H1 (cell line): ENCODE results near the gene ARPP21. TPM values are rescaled to one million over a fixed set of nuclear protein-coding genes. Genes with fewer than 3 reads are reported as not detected.

Experiments
- CTCF ChIA-PET: fragments of 300-600 bp; sonication (Branson Sonifier 250); formaldehyde crosslinking; loops from one replicate; lab custom pipeline; 2021; ENCODE audit not compliant: partially characterized antibody; lab: Charles Lee
- POLR2A ChIA-PET: fragments of 300-600 bp; sonication (Branson Sonifier 250); formaldehyde crosslinking; loops from one replicate; lab custom pipeline; 2021; ENCODE audit warnings: inconsistent platforms; ENCODE audit not compliant: partially characterized antibody; lab: Charles Lee
- DNase-seq, 2 experiments: peaks; one replicate each; pipeline versions ENCODE4 v3.0.0 to v3.0.0-alpha.2; 2010 to 2022; ENCODE audit warnings: low spot score in 2 of 2, low read depth in 1 of 2, mixed read lengths in 1 of 2
- FAIRE-seq: peaks from 2 replicates; lab custom pipeline; 2011; peaks lifted over from hg19 to GRCh38; lab: Jason Lieb, UNC
- H2AFZ ChIP-seq: 2 replicates; pipeline ENCODE4 v1.8.1; 2012; ENCODE audit warnings: low read length, inconsistent platforms
- H2AK5ac ChIP-seq: 2 replicates; pipeline ENCODE4 v1.6.1; 2013; ENCODE audit warnings: low read depth, low read length
- H2BK120ac ChIP-seq: replicated peaks from 2 replicates; pipeline ENCODE3; 2013; ENCODE audit warnings: low read depth, low read length, inconsistent platforms
- H2BK12ac ChIP-seq: 2 replicates; pipeline ENCODE4 v1.6.1; 2013; ENCODE audit warnings: low read depth, low read length
- H2BK15ac ChIP-seq: 2 replicates; pipeline ENCODE4 v1.6.1; 2013; ENCODE audit warnings: low read length
- H2BK20ac ChIP-seq: 2 replicates; pipeline ENCODE4 v1.6.1; 2013; ENCODE audit warnings: low read length
- H2BK5ac ChIP-seq: 2 replicates; pipeline ENCODE4 v1.6.1; 2013; ENCODE audit warnings: low read depth, low read length
- H3K14ac ChIP-seq: 2 replicates; pipeline ENCODE4 v1.6.1; 2013; ENCODE audit warnings: inconsistent platforms; ENCODE audit not compliant: insufficient read length
- H3K18ac ChIP-seq: 2 replicates; pipeline ENCODE4 v1.6.1; 2013; ENCODE audit warnings: low read length; ENCODE audit errors: extremely low read depth
- H3K23ac ChIP-seq: 2 replicates; pipeline ENCODE4 v1.6.1; 2013; ENCODE audit warnings: inconsistent platforms; ENCODE audit not compliant: insufficient read length
- H3K23me2 ChIP-seq: 2 replicates; pipeline ENCODE4 v1.6.1; 2013; ENCODE audit warnings: low read depth, low read length
- H3K27ac ChIP-seq: 2 replicates; pipeline ENCODE4 v1.6.1; 2011; ENCODE audit warnings: low read depth, low read length, inconsistent platforms
- H3K27me3 ChIP-seq, 4 experiments: replicated peaks in 1 of 4; 1 replicate in 1 of 4; 2 replicates in 3 of 4; pipeline versions ENCODE4 v1.6.1 to v1.8.1; 2011 to 2013; ENCODE audit warnings: low read length in 3 of 4, mild to moderate bottlenecking in 3 of 4, inconsistent platforms in 2 of 4, mixed read lengths in 2 of 4, moderate library complexity in 1 of 4; ENCODE audit not compliant: control insufficient read depth in 3 of 4, insufficient read depth in 3 of 4; ENCODE audit errors: extremely low read depth in 1 of 4
- H3K36me3 ChIP-seq, 4 experiments: 2 replicates each; pipeline versions ENCODE4 v1.6.1 to v1.8.1; 2011 to 2013; ENCODE audit warnings: mild to moderate bottlenecking in 4 of 4, low read length in 3 of 4, moderate library complexity in 2 of 4, control low read depth in 1 of 4, inconsistent platforms in 1 of 4; ENCODE audit not compliant: insufficient read depth in 4 of 4, control insufficient read depth in 2 of 4
- H3K4ac ChIP-seq: replicated peaks from 2 replicates; pipeline ENCODE3; 2013; ENCODE audit warnings: low read length, low read depth, mixed read lengths, inconsistent platforms; ENCODE audit not compliant: insufficient read length
- H3K4me1 ChIP-seq, 4 experiments: replicated peaks in 1 of 4; 1 replicate in 1 of 4; 2 replicates in 3 of 4; pipeline versions ENCODE4 v1.6.1 to v1.8.1; 2011 to 2013; ENCODE audit warnings: low read length in 3 of 4, inconsistent platforms in 2 of 4, mixed read lengths in 1 of 4; ENCODE audit not compliant: insufficient read depth in 4 of 4, control insufficient read depth in 3 of 4
- H3K4me2 ChIP-seq, 2 experiments: 2 replicates each; pipeline versions ENCODE4 v1.6.1 to v1.8.1; 2011 to 2013; ENCODE audit warnings: low read depth in 2 of 2, low read length in 2 of 2, control low read depth in 1 of 2, inconsistent platforms in 1 of 2, mild to moderate bottlenecking in 1 of 2; ENCODE audit not compliant: insufficient read depth in 1 of 2
- H3K4me3 ChIP-seq, 4 experiments: fragments of 200-600, 300-600 bp in 1 of 4; sonication (generic), shearing (Covaris generic), sonication (Bioruptor Twin) in 1 of 4; 2 replicates each; pipeline versions ENCODE4 v1.5.1 to v1.8.1; 2011 to 2016; ENCODE audit warnings: low read length in 4 of 4, low read depth in 3 of 4, control low read depth in 2 of 4, inconsistent platforms in 2 of 4, mild to moderate bottlenecking in 2 of 4, mixed read lengths in 1 of 4, moderate library complexity in 1 of 4; ENCODE audit not compliant: insufficient read depth in 2 of 4; ENCODE audit errors: extremely low read depth in 1 of 4
- H3K56ac ChIP-seq: replicated peaks from 2 replicates; pipeline ENCODE3; 2013; ENCODE audit warnings: low read depth, mild to moderate bottlenecking, mixed read lengths, low read length, inconsistent platforms; ENCODE audit not compliant: insufficient read length
- H3K79me1 ChIP-seq: 2 replicates; pipeline ENCODE4 v1.6.1; 2013; ENCODE audit warnings: low read depth, low read length, control low read depth
- H3K79me2 ChIP-seq, 2 experiments: 2 replicates each; pipeline versions ENCODE4 v1.6.1 to v1.8.1; 2012 to 2013; ENCODE audit warnings: low read length in 2 of 2, mild to moderate bottlenecking in 2 of 2, inconsistent platforms in 1 of 2; ENCODE audit not compliant: insufficient read depth in 2 of 2, control insufficient read depth in 1 of 2
- H3K9ac ChIP-seq, 4 experiments: replicated peaks in 1 of 4; 1 replicate in 1 of 4; 2 replicates in 3 of 4; pipeline versions ENCODE4 v1.6.1 to v1.8.1; 2011 to 2013; ENCODE audit warnings: low read depth in 3 of 4, low read length in 3 of 4, control low read depth in 2 of 4, mild to moderate bottlenecking in 2 of 4, moderate library complexity in 2 of 4, inconsistent platforms in 1 of 4; ENCODE audit errors: extremely low read depth in 1 of 4
- H3K9me3 ChIP-seq, 2 experiments: 2 replicates each; pipeline versions ENCODE4 v1.6.1 to v1.8.1; 2012 to 2013; ENCODE audit warnings: mild to moderate bottlenecking in 2 of 2, moderate library complexity in 2 of 2, control low read depth in 1 of 2, inconsistent platforms in 1 of 2, low read depth in 1 of 2, low read length in 1 of 2, mixed read lengths in 1 of 2; ENCODE audit not compliant: insufficient read depth in 2 of 2
- H4K20me1 ChIP-seq, 2 experiments: replicated peaks in 1 of 2; 2 replicates each; pipeline versions ENCODE3 to v1.8.1; 2011 to 2013; ENCODE audit warnings: inconsistent platforms in 2 of 2, low read length in 2 of 2, mild to moderate bottlenecking in 1 of 2; ENCODE audit not compliant: insufficient read depth in 2 of 2, control insufficient read depth in 1 of 2
- H4K5ac ChIP-seq: 2 replicates; pipeline ENCODE4 v1.6.1; 2013; ENCODE audit warnings: low read length, low read depth, mixed read lengths, inconsistent platforms; ENCODE audit not compliant: insufficient read length
- H4K8ac ChIP-seq: 2 replicates; pipeline ENCODE4 v1.8.0; 2013; ENCODE audit warnings: mild to moderate bottlenecking, moderate library complexity, low read length, inconsistent platforms; ENCODE audit not compliant: insufficient read depth; ENCODE audit errors: extremely low read depth
- H4K91ac ChIP-seq: replicated peaks from 2 replicates; pipeline ENCODE3; 2013; ENCODE audit warnings: low read length, mixed read lengths, inconsistent platforms; ENCODE audit not compliant: insufficient read length
- BRCA1 ChIP-seq: IDR thresholded peaks from 2 replicates; pipeline ENCODE4 v1.6.1; 2012; ENCODE audit warnings: low read depth, low read length, improper control_type of control experiment
- CHD2 ChIP-seq: IDR thresholded peaks from 2 replicates; pipeline ENCODE4 v1.6.1; 2012; ENCODE audit warnings: low read length, improper control_type of control experiment
- CREB1 ChIP-seq: IDR thresholded peaks from 2 replicates; pipeline ENCODE4 v1.6.1; 2012; ENCODE audit warnings: inconsistent platforms
- KDM4A ChIP-seq: IDR thresholded peaks from one replicate; pipeline ENCODE4 v1.7.1; 2012; ENCODE audit warnings: low read depth, mild to moderate bottlenecking, moderate library complexity, low read length, inconsistent platforms; ENCODE audit not compliant: severe bottlenecking
- NRF1 ChIP-seq: IDR thresholded peaks from 2 replicates; pipeline ENCODE4 v1.6.1; 2011; ENCODE audit warnings: mild to moderate bottlenecking, low read depth, low read length, improper control_type of control experiment
- RAD21 ChIP-seq, 2 experiments: IDR thresholded peaks in 1 of 2; conservative IDR thresholded peaks in 1 of 2; 2 replicates each; pipeline ENCODE4 v1.6.1; 2011; ENCODE audit warnings: low read depth in 2 of 2, low read length in 2 of 2, improper control_type of control experiment in 1 of 2, inconsistent platforms in 1 of 2, mild to moderate bottlenecking in 1 of 2, moderate library complexity in 1 of 2
- RBBP5 ChIP-seq: IDR thresholded peaks from 2 replicates; pipeline ENCODE4 v1.7.1; 2012; ENCODE audit warnings: low read depth, mild to moderate bottlenecking, inconsistent platforms, low read length, moderate library complexity, borderline replicate concordance
- SP1 ChIP-seq: IDR thresholded peaks from 2 replicates; pipeline ENCODE4 v1.6.1; 2011; ENCODE audit warnings: low read depth, low read length
- SP2 ChIP-seq: IDR thresholded peaks from 2 replicates; pipeline ENCODE4 v1.6.1; 2012; ENCODE audit warnings: mild to moderate bottlenecking, low read length, inconsistent platforms
- SUZ12 ChIP-seq: fragments of 200-600 bp; sonication (generic); IDR thresholded peaks from 2 replicates; pipeline ENCODE4 v1.6.1; 2012; ENCODE audit warnings: mild to moderate bottlenecking, inconsistent platforms, low read length, moderate library complexity, mixed read lengths
- TAF7 ChIP-seq: optimal IDR thresholded peaks from 2 replicates; pipeline ENCODE3; 2011; ENCODE audit warnings: low read depth, mild to moderate bottlenecking, inconsistent platforms, low read length, moderate library complexity, borderline replicate concordance
- TBP ChIP-seq: IDR thresholded peaks from 2 replicates; pipeline ENCODE4 v1.6.1; 2011; ENCODE audit warnings: low read depth, low read length, improper control_type of control experiment
- TCF12 ChIP-seq: IDR thresholded peaks from 2 replicates; pipeline ENCODE4 v1.6.1; 2011; ENCODE audit warnings: low read depth, mild to moderate bottlenecking, low read length
- USF2 ChIP-seq: IDR thresholded peaks from 2 replicates; pipeline ENCODE4 v1.6.1; 2011; ENCODE audit warnings: low read length, improper control_type of control experiment
- WGBS, 2 experiments: shearing (Covaris generic) in 1 of 2; methylation state at CpG; one replicate each; pipeline versions ENCODE4 v1.1.6 to v1.1.7; 2013 to 2015; ENCODE audit warnings: low lambda C conversion rate in 2 of 2, mixed read lengths in 2 of 2, inconsistent platforms in 1 of 2, low coverage in 1 of 2, missing lambda C conversion rate in 1 of 2; ENCODE audit not compliant: insufficient replicate concordance in 2 of 2, insufficient coverage in 1 of 2, insufficient read length in 1 of 2; ENCODE audit errors: extremely low coverage in 1 of 2, missing lambda C conversion rate in 1 of 2; 5-methylcytosine and 5-hydroxymethylcytosine counted together
- polyA plus RNA-seq, 7 experiments: library from polyadenylated mRNA; depleted of rRNA in 3 of 7; stranded (reverse) in 5 of 7; unstranded in 2 of 7; fragments of >200 nt in 5 of 7; fragments of 200-250 nt in 2 of 7; gene quantifications; 1 replicate in 5 of 7; 2 replicates in 1 of 7; 4 replicates in 1 of 7; pipeline versions ENCODE4 v1.2.1 to v1.2.3, GENCODE V29; 2011 to 2013; ENCODE audit warnings: missing spikeins in 2 of 7, mixed read lengths in 2 of 7
- total RNA-seq: library from RNA; stranded (reverse); fragmentation: NEBNext Ultra II Directional; extraction: Animal tissue kit (Norgen Biotek cat#: 25700); gene quantifications from 2 replicates; pipeline ENCODE4 v1.2.1, GENCODE V29; 2021

Gene ARPP21
- total and polyA plus RNA-seq, 2 of the 8 experiments (the other 6 are each of a cell fraction or from before 2014, with no cell fraction given) = not detected

- Histone ChIP-seq H3K4me3 (no peak overlapping the region), H3K79me1 (no peaks in the 10 kb centered on the region), H3K4ac (no peak overlapping the region), H4K8ac (no peak overlapping the region), H2BK120ac (no peak overlapping the region), H3K4me1 (no peaks in the 10 kb centered on the region; a peak in 1 of 7 replicates), H4K91ac (no peak overlapping the region), H4K5ac (no peak overlapping the region), H3K79me2 (no peaks in the 10 kb centered on the region), H2BK5ac (no peak overlapping the region), H2BK20ac (no peak overlapping the region), H4K20me1 (no peaks in the 10 kb centered on the region), H2BK12ac (no peak overlapping the region), H3K56ac (no peak overlapping the region), H3K23me2 (no peaks in the 10 kb centered on the region), H3K23ac (no peak overlapping the region), H3K9me3 (no peaks in the 10 kb centered on the region), H2BK15ac (no peak overlapping the region), H3K4me2 (no peak overlapping the region), H3K18ac (no peak overlapping the region), H3K27ac (no peak overlapping the region), H2AK5ac (no peak overlapping the region), H2AFZ (no peak overlapping the region), H3K14ac (no peak overlapping the region), H3K27me3 (no peaks in the 10 kb centered on the region), H3K36me3 (no peaks in the 10 kb centered on the region), H3K9ac (no peak overlapping the region)
- POLR2A ChIA-PET = no interaction called here
- DNase-seq (peak in 1 of 2 experiments; percentile 50), FAIRE-seq (no peak)
- no peak for TF ChIP-seq TCF12
- no peak for TF ChIP-seq SP1
- no peak for TF ChIP-seq USF2
- TF ChIP-seq TBP = no peak
- no peak for TF ChIP-seq SP2
- TF ChIP-seq KDM4A = no peak
- TF ChIP-seq RAD21 (IDR thresholded peaks at IDR 0.05 in 1 of 2, conservative IDR thresholded peaks at IDR 0.05 in 1 of 2; ENCODE audit: low read depth in 2 of 2, low read length in 2 of 2) = no peak
- no peak for TF ChIP-seq TAF7
- TF ChIP-seq CHD2 = no peak
- no peak for TF ChIP-seq SUZ12
- no peak for TF ChIP-seq NRF1
- TF ChIP-seq RBBP5 = no peak
- TF ChIP-seq CREB1 = no peak
- no peak for TF ChIP-seq BRCA1
- WGBS, 2 experiments = 74% methylated on average over 14 of the region's 14 CpGs; no CpG with 5 or more reads in 1 of the 2 experiments
- CTCF ChIA-PET = interaction anchor here (1.2 to 1.3 kb wide), 2 partner anchors 11 to 259 kb away, joined by 4 read pairs; no protein-coding TSS in a partner anchor
Observed at GRCh38 chr3:35664460-35664919, 25.2 kb downstream of the ARPP21 start.
